HUDEP-2 (cell line): Measurements from ENCODE around the gene RUSC1.
A peak's percentile ranks its signal among the peaks of the same experiment; 100 is the strongest.
"Not testable (repeated sequence)": the region's sequence is repeated elsewhere in the genome, so short reads cannot be mapped to it uniquely, and the experiment has no call there.

Experiments used
- DNase-seq, 76 experiments: peaks; one replicate each; lab custom pipeline; 2025; ENCODE audit not compliant: unreplicated experiment in 76 of 76; lab: John Stamatoyannopoulos, UW

The RUSC1 gene

DNA sequence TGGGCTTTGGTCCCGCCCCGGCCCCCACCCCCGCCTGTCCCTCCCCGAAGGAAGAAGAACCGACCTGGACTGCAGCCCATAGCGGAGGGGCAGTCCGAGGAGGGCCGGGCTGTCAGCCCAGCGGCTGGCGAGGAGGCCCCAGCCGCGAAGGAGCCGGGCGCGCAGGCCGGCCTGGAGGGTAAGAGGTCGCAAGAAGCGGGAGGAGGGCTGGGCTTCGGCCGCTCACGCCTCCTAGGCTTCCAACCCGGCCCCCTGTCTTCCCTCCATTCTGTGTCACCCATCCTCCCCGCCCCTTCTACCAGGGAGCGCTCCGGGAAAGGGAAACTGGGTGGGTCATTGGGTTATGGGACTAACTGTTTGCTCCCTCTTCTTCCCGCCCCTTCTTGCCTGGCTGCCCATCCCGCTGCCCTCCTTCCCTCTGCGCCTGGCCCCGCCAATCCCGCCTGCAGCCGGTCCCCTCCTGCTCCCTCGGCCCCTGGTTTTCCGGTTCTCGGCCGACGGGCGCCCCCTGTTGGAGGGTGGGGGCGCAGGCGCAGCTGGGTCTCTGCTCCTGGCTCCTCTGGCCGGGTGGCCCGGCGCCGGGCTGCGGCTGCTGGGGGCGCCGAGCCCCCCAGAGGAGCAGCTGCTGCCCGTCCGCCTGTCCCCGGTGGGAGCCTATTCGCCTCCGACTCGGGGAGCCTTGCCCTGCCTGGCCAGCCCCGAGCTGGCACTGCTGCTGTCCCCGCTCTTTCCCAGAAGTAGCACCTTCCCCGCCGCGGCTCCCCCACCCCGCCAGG lies 2.4 kb downstream of the RUSC1 start:
- DNase-seq: peak in 66 of 76 experiments; percentile 12 to 85 (median 65)

DNA sequence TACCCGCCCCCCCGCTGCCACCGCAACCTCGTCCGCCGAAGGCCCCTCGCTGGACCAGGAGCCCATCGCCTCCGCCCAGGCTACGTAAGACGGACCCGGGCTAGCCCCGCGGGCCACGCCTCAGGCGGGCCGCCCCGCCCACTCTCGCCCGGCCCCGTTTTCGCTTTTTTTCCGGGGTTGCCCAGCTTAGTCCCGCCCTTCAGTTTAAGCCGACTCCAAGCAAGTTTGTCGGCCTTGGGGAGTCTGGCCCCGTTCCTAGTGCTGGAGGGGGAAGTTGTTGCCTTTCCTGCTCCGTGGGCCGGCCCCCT lies 3.0 kb downstream of the RUSC1 start:
- DNase-seq: peak in 72 of 76 experiments; percentile 11 to 91 (median 76)

DNA sequence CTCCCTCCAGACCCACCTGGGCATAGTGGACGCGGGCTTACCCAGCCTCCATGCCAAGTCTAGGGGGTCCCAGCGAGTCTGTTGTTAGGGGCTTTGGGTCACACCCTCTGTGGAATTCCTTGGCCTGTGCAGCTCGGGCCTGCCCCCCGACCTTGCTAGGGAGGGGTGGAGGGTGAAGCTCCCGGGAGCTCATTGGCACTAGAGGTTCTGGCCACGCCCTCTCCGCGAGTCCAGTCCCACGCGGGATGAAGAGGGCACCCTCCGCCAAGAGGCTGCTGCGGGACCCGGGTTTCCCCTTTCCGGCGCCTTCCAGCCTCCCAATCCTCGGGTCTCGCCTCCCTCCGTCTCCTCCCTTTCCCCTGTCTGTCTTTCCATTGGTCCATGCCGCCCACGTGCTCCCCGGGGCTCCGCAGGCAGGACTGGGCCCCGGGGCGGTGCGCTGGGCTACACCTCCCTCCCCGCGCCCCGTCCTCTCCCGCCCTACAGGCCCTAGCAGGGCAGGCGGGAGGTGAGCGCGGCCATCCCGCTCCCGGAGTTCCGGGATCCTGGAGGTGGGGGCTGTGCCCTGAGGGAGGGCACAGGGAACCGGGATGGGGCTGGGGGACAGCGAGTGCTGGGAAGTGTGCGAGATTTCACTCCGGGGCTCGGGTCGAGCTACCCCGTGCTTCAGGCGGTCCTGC lies 3.5 kb downstream of the RUSC1 start:
- peak in 74 of 76 experiments; percentile 10 to 95 (median 88) for DNase-seq

DNA sequence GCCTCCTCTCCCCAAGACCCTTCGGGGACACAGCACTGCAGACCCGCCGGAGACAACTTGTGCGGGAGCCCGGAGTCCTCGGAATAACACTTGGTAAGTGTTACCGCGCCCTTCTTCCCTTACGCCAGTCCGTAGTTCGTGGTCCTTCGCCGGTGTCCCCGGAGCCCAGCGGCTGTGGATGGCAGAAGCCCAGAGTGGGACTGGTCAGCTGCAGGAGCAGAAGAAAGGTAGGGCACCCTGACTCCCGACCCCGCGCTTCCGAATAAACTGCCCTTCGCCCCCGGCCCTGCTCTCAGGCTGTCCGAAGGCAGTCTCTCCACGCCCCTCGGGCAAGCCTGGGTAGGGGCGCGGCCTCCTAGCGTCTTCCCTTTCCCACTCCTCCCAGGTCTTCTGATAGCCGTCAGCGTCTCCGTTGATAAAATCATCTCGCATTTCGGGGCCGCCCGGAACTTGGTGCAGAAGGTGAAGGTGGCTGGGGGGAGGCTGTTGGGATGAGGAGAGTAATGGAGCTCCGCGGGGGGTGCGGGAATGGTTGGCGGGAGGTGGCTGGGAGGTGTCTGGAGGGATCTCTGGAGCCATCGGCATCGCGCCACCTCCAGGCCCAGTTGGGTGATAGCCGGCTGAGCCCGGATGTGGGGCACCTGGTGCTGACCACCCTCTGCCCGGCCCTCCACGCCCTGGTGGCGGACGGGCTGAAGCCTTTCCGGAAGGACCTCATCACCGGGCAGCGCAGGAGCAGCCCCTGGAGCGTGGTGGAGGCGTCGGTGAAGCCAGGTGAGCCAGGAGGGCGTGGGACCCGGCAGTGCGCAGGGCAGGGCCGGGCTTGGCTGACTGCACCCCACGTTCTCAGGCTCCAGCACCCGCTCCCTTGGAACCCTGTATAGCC lies 4.3 kb downstream of the RUSC1 start:
- peak in 28 of 76 experiments; percentile 6 to 55 (median 34) for DNase-seq

DNA sequence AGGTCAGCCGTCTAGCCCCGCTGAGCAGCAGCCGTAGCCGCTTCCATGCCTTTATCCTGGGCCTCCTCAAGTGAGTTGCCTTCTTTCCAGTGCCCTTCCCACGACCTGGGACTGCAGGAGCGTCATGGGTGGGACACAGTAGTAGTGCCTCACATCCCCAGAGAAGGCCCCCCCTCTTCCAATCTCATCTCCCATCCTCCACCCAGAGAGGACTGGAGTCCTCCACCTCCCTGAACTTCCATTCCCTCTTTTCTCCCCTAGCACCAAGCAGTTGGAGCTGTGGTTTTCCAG lies 4.9 kb downstream of the RUSC1 start:
- no peak for DNase-seq

DNA sequence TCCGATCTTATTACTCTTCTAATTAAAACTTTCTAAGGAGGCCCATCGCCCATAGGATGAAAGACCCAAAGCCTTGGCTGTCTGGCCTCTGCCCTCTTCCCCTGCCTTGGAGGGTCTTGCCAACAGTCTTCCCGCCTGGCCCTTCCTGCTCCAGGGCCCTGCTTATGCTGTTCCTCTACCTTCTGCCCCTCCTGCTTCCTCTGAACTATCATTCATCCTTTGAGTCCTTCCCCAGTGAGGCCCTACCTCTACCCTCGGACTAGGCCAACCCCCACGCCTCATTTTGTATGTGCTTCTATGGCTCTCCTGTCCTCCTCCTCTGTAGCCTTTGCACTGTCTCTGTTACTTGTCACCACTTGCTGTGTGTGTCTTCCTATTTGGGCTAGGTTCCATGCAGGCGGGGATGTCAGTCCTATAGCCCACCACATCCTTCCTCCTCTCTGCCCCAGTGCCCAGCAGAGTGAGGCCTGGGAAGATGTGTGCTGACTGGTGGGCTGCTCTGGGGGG lies 5.4 kb downstream of the RUSC1 start:
- no peak for DNase-seq

DNA sequence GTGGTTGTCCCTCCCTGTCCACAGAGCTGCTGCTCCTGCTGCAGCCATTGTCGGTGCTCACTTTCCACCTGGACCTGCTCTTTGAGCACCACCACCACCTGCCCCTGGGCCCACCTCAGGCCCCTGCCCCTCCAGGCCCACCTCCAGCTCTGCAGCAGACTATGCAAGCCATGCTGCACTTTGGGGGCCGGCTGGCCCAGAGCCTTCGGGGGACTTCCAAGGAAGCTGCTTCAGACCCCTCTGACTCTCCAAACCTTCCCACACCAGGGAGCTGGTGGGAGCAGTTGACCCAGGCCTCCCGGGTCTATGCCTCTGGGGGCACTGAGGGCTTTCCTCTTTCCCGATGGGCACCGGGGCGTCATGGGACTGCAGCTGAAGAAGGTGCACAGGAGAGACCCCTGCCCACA lies 5.9 kb downstream of the RUSC1 start:
- DNase-seq: no peak

DNA sequence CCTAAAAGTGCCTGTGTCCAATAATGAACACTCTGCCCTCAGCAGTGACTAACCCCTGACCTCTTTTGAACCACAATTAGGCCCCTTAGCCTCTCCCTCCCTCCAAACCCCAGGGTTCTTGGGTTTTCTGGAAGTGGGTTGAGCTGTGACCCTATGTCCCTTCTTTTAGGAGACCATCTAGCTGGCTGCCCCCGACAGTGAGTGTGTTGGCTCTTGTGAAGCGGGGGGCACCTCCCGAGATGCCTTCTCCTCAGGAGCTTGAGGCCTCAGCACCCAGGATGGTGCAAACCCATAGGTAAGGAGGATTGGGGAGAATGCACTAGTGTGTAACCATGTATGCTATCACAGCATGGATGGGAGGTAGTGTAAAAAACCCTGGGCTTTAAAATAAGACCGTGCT lies 7.3 kb downstream of the RUSC1 start:
- DNase-seq: no peak

DNA sequence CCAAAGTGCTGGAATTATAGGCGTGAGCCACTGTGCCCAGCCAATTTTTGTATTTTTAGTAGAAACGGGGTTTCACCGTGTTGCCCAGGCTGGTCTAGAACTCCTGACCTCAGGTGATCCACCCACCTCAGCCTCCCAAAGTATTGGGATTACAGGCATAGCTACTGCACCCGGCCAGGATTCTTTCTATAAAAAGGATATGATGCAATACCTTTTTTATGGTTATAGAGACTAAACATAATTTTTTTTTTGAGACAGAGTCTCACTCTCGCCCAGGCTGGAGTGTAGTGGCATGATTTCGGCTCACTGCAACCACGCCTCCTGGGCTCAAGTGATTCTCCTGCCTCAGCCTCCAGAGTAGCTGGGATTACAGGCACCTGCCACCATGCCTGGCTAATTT lies 8.2 kb downstream of the RUSC1 start:
- DNase-seq: not testable (repeated sequence)

DNA sequence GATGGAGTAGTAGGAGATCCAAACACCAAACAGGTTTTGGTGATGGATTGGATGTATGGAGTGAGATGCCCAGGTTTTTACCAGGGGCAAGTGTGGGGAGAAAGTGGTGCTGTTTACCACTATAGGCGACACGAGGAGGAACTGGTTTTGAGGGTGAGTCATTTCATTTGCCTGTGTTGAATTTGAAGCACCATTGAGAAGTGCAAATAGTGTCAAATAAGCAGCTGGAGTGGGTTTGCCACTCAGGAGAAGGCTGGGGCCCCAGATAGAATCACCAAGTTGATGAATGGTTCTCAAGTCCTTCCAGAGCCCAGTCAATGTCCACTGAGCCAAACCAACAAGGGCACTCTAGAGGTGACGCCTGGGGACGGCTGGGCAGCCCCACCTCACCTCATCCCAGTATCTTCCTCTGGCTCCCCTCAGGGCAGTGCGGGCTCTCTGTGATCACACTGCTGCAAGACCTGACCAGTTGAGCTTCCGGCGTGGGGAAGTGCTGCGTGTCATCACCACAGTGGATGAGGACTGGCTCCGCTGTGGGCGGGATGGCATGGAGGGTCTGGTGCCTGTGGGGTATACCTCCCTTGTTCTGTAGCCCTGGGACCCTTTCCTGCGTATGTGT lies 9.4 kb downstream of the RUSC1 start:
- DNase-seq: no peak

DNA sequence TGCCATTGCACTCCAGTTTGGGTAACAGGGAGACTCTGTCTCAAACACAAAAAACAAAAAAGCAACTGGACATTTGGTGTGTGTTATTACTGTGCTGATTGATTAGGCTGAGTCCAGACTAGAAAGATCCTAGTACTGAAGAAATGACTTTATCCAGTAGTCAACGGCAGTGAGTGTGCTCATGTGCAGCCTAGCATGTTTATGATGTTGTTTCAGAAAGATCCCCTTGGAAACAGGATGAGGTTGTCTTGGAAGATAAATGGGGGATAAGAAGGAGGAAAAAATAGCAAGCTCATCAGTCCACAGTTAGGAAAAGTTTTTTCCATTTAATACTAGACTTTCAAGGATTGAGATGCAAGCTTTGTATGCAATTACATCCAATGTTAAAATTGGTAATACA lies 14.3 kb downstream of the RUSC1 start:
- no peak for DNase-seq

DNA sequence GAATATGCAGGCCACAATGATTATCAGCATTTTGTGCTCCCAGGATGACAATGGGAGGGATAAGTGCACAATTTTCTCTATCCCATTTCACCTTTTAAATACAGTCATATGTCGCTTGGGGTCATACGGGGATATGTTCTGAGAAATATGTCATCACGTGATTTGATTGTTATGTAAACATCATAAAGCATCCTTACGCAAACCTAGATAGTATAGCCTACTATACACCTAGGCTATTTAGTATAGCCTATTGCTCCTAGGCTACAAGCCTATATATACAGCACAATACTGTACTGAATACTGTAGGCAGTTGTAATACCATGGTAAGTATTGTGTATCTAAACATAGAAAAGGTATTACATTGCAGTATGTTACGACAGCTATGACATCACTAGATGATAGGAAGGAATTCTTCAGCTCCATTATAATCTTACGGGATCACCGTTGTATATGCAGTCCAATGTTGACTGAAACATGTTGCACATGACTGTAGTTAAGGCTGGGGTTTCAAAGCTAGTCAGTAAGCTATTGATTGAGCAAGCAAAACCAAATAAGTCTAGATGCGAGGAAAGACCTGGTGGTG lies 18.9 kb downstream of the RUSC1 start:
- DNase-seq: no peak

DNA sequence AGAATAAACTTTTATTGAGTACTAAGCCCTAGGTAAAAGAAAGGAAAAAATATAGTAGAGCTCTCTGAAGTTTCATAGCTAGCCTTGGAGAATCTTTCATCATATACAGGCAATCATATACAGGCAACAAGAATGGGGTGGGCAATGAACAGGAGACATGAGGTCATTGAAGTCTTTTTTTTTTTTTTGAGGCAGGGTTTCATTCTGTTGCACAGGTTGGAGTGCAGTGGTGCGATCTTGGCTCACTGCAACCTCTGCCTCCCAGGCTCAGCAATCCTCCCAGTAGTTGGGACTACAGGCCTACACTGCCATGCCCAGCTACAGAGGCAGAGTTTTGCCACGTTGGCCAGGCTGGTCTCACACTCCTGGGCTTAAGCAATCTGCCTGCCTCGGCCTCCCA lies 22.1 kb downstream of the RUSC1 start:
- DNase-seq: no peak

DNA sequence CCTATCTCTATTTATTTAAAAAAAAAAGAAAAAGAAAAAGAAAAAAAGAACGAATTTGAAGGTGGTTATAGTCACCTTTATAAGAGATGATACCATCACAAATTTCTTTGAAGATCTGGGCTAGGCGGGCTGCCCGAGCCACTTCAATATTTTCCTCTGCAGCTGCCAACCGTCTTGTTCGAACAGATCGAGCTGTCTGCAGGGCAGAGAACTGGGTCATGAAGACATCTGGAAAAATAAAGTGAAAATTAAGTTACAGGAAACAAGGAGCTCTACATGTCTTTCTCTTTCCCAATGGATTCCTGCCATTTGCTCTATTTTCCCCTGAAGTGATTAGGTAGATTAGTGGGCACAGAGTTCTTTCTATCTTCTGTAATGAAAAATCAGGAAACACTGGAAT lies 31.9 kb downstream of the RUSC1 start:
- no peak for DNase-seq

DNA sequence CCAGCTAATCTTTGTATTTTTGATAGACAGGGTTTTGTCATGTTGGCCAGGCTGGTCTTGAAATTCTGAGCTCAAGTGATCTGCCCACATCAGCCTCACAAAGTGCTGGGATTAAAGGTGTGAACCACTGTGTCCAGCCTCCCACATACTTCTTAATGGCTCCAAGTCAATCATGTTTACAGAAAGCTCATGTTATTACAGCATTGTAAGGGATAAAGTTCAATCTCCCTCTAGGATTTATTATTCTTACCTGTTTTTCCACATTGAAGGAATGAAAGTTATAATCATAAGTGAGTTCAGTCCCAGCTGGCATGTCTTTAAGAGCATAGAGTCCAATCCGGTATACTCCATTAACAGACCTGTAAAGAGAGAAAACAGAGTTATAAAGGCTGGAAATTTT lies 39.4 kb downstream of the RUSC1 start:
- DNase-seq: peak in 1 of 76 experiments; percentile 0

DNA sequence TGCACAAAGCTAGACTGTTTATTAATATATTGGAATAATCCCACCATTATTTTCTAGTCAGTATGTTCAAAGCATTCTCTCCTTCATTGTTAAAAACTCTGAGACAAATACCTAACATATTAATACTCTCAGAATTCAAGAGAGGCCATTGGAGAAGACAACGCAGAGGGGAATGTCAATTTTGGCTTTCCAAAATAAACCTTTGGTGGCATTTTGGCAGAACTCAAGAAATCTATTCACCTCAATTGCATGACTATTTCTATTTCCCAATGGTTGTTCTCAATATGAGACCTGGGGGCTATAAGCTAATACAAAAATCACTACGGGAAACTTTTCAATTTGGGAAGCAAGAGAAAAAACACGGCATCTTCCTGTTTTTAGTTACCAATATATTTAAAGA lies 58.5 kb downstream of the RUSC1 start:
- no peak for DNase-seq

DNA sequence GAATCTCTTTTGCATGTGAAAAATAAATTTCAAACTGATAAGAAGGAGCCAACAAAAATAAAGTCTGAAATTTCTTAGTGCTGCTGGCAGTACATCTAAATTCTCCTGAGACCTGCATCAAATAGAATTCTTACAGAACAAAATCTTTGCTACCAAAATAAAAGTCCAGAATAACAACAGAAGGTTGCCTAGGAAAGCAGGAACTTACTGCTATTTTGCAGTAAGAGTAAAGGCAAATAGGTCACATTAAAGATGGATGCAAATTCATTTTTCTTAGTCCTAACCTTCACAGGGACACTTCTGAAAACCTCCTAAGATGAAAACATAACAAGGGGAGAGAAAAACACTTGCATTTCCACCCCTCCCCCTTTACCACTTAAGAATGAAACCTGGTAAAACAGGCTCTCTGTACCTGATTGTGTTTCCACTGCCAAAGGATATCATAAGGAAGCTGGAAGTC lies 59.0 kb downstream of the RUSC1 start:
- no peak for DNase-seq
